GM12892 (cell line): ENCODE measurements around the gene TSKU.

Experiments used
- POLR2A ChIP-seq: IDR thresholded peaks from 2 replicates; pipeline ENCODE4 v1.6.1; 2011; ENCODE audit warnings: low read depth, low read length, control low read depth
- POLR2AphosphoS5 ChIP-seq: IDR thresholded peaks from 2 replicates; pipeline ENCODE4 v1.6.1; 2011; ENCODE audit warnings: low read depth, low read length, control low read depth
- TAF1 ChIP-seq: IDR thresholded peaks from 2 replicates; pipeline ENCODE4 v1.6.1; 2011; ENCODE audit warnings: low read depth, mild to moderate bottlenecking, control low read depth, low read length, borderline replicate concordance

DNA sequence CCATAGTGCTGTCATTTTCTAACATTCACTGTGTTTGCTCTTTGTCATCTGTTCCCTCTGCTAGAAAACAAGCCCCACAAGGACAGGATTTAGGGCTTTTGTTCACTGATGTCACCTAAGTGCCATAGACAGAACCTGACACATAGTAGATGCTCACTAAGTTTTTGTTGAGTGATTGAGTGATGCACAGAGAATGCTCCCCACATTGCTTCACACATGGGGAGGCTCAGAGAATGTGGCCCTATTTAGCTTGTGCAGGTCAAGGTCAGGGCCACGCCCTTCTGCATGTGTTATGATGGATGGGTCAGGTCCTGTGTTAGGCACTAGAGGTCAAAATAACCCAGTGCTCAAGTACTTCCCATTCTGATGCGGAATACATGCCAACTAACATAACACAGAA, 33.1 kb upstream of the TSKU start:
- no peak for TF ChIP-seq TAF1
- TF ChIP-seq POLR2A, result no peak
- no peak for TF ChIP-seq POLR2AphosphoS5
